Medulla oblongata (tissue), 1 donor: ENCODE results near the gene PASK.

ENCODE experiments used
- DNase-seq: peaks from one replicate; pipeline ENCODE4 v3.0.0-alpha.2; 2015; ENCODE audit errors: extremely low spot score

The PASK gene

DNA sequence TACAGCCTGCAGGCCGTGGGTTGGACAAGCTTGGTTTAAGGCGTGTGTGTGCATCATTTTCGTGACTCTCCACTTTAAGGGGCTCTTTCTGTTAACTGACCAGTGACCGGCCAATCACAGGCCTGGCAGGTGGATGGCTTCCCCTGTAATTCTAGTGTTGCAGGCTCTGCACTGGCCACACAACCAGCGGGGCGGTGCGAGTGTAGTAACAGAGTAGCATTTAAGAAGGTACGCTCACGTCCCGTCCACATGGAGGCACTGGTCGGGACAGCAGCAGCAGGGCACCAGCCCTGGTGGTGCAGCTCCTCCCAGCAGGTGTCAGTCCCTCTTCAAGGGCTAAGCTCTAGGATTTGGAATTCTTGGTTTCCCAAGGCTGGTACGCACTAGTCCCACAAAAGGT is 31.2 kb upstream of the PASK start:
- DNase-seq, result no peak

DNA sequence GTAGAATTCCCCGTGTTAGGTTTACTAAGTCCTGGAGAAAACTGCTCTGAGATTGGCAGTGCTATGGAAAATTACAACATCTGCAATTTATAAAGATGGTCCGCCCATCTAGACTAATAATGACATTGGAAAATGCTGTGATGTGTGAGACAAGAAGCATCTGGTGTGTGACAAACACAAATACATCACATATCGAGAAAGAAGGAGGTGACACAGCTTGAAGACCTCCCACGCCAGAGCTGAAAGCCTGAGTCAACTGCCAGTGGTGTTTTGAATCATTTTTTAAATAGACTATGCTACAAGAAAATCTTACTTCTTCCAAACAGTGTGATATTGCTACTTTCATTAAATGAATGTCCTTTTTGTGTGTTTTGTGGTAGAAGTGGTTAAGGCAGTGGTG is 30.6 kb upstream of the PASK start:
- no peak for DNase-seq

DNA sequence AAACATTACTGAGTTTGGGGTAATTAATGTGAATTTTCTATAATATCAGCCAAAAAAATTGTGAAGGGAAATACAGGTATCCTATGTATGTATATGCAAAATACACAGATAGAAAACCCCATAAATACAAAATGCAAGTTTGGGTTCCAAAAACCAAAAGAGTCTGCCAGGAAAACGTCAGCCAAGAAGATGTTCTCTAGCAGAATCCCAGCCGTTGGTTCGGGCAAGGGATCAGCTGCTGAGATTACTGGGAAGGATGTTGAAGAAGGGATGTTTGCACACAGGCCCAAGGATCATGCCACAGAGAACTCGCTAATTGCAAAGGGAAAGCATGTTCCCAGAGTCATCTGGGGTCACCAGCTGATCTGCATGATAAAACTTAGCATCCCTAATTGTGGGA is 29.7 kb upstream of the PASK start:
- DNase-seq, result no peak

DNA sequence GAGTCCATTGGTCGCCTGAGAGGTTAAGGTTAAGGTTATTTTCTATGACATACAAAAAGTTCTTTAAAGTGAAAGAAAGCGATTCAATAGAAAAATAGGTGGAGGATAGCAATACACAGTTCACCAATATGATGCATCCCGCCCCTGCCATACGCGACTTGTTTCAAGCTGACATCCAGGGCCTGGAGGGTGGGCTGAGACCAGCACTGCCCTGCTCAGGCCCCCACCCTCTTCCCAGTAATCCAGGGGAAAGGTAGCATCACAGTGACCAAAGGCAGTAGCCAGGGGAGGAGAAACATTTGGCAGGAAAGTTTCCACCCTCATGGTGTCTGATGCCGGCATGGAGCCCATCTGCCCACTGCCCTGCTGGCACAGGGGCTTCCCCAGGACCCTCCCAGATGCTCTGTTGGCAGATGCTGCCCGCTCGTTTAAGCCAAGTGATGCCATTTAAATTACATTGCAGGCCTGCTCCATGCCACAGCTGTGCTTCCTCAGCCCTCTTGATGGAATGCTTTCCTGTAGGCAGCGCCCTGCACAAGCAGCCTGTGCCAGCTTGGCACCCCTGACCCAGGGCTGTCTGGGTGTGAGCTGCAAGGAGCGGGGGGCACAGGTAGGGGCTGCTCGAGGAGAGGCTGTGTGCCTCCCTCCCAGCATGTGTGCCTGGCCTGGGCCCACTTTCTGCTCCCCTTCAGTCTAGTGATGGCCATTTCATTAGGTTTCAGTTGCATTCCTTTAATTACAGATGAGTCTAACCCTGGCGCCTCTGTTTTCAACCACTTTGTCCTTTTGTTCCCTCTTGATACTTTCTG is 28.5 kb upstream of the PASK start:
- no peak for DNase-seq

DNA sequence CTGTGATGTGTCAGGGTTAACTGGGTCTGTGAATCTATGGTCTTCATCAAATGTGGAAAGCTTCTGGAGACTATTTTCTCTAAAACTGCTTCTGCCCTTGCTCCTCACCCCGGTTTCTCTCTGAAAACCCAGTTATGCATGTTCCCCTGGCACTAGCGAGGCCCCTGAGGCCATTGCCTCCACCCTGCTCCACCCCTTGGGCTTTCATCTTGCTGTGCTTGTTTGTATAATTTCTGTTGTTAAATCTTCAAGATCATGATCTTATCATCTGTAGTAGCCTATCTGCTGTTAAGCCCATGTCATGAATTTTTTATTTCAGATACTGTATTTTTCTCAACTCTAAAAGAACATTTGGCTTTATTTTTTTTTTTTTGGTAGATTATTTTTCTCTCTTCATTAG is 24.3 kb upstream of the PASK start:
- DNase-seq, result no peak

DNA sequence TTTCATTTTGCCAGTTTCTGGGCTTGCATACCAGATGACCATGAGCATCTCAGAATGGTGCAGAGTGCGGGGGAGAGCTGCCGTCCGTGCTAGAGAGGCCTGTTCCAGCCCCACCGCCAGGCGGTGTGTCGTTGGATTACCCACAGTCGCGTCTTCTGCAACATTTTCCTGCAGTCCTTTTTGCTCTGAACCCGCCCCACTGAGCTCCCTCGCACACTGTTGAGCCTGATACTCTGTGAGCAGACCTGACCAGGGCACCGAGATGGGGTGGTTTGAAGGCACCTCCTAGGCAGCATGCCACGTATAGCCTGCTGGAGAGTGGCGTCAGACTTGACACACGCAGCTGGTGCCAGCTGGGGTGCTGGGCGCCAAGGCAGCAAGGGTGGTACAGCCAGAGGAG is 19.1 kb upstream of the PASK start:
- DNase-seq, result no peak

DNA sequence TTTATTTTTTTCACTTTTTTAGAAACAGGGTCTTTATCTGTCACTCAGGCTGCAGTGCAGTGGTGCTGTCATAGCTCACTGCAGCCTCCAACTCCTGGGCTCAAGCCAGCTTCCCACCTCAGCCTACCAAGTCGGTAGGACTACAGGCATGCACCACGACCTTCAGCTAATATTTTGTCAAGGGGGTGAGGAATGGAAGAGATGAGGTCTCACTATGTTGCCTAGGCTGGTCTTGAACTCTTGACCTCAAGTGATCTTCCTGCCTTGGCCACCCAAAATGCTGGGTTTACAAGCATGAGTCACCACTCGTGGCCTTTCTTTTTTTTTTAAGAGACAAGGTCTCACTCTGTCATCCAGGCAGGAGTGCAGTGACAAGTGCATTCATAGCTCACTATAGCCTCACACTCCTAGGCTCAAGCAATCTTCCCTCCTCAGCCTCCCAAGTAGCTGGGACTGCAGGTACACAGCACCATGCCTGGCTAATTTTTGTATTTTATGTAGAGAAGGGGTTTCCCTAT is 14.4 kb upstream of the PASK start:
- DNase-seq, result no peak

DNA sequence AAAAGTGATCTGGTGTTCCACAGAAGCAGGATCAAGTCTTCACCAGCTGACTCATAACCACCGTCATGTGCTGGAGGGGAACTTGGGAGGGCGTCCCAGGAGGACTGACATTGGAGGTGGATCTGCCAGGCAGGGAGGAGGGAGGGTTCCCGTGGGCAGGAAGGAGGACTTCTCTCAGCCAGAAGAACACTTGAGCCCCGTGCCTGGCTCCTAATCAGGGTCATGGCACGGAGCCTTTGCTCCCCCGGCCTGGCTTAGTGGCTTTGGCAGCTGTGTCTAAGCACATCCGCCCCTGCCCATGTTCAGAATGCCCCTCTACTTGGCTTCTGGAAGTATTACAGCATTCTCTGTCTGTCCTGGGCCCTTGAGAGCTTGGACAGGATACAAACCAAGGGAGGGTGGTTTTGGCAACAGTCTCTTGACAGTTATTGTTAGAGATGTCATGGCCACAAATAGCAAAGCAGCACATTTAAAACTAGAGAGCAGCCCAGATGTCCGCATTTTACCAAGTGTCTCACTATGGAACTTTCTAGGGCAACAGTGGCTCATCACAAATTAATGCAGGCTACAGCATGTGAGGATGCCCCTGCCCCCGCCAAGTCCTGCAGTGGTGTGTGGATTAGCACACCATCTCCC is 12.5 kb upstream of the PASK start:
- DNase-seq, result peak; percentile 74

DNA sequence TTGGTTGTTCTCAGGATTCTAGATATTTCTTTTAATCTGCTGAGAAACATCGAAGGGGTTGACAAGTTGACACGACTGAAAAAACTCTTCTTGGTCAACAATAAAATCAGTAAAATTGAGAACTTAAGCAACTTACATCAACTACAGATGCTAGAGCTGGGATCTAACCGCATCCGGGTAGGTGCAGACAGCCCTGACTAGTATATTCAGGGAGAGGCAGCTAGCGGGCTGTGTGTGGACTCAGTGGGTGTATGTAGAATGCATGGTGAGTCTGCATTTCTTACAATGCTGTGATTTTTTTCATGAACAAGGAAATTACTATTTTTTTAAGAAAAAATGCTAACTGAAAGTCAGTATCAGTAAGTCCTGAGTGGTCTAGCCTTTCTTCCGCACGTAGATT is 11.0 kb upstream of the PASK start:
- DNase-seq, result no peak

DNA sequence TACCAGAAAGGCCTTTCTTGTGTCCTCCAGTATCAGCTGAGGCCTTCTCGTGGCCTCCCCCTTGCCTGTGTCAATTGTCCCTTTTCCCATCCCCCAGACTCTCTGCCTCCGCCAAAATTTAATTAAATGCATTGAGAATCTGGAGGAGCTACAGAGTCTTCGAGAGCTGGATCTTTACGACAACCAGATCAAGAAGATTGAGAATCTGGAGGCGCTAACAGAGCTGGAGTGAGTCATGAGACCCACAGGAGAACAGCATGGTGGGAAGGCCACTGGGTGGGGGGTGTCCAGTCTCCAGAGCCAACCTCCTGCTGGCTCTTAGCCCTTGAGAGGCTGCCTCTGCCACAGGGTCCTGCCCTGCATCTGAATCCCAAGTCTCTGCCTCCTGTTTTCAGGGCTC is 9.8 kb upstream of the PASK start:
- no peak for DNase-seq

DNA sequence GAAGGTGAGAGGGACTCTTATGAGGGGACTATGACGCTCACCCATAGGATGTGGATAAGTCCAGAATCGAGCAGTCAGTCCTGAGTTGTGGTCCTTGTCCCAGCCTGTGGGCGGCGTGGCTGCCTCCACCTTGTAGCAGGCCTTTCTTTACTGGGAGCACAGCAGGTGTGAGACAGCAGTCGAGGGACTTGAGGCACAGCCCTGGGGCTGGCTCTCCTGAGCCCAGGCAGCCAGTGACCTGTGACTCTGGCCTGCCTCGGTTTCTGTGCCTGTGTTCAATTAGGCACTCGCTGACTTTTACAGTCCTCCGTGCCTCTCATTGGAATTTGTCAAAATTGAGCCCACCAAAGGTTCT is 9.3 kb upstream of the PASK start:
- no peak for DNase-seq

DNA sequence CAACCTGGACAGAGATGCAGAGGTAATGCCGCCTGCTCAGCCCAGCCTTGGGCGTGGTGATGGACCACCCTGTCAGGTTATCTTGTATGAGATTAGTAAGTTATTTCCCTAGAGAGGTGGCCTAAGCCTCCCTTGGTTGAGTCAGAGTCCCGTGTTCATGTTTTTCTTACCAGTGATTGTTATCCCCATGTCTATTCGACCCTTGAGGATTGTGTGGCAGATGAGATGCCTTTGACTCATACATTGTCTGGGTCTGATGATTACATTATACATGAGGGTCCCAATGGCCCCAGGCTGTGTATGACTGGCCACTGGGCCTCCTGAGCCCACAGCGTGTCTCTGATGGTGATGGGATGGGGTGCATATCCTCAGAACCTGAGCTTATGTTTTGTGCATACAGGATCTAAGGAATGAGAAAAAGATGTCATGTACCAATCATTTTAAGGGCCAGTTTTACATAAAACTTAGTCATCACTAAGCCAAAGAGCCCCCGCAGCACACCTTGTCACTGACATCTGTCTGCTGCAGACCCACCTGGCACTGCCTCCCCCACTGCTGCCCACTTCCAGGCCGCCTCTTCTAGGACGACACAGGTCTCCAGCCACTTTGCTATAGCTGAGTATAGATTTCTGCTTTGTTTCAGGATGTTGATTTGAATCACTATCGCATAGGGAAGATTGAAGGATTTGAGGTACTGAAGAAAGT is 8.7 kb upstream of the PASK start:
- DNase-seq, result no peak

DNA sequence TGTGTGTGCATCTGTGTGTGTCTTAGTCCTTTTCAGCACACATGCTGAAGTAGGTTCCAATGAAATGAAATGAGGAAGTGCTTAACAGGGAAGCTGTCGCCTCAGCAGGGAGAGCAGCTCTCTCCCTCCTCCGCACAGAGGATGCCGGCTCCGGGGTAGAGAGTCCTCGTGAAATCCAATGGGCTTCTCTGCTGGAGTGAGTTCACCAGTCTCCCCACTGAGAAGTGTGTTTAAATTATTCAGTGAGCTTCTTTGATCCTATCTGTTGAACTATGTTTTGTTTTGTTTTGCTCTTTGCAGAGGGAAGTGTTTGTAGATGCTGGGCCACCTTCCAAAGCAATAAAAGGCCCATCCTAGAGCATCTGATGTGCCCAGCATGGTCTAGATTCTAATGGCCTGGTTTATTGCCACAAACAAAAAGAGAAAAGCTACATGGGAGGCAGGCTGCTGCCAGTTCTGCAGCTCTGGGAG is 7.7 kb upstream of the PASK start:
- DNase-seq, result peak; percentile 18

DNA sequence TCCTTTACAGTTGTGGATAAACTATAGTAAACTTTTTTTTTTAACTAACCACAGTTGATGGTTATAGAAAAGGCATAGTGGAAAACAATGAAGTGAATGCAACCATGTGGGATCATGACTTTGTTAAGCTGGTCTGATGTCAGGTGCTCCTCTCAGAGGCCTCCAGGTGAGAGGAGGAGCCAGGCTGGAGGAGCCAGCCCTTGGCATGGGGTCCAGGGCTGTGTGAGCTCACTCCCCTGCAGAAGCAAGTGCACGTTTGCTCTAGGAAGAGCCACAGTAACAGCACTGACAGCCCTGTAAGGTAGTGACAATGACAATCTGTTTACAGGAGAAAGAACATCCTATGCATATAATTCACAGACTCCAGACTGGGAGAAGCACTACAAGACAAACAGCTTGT is 6.7 kb upstream of the PASK start:
- DNase-seq, result no peak

DNA sequence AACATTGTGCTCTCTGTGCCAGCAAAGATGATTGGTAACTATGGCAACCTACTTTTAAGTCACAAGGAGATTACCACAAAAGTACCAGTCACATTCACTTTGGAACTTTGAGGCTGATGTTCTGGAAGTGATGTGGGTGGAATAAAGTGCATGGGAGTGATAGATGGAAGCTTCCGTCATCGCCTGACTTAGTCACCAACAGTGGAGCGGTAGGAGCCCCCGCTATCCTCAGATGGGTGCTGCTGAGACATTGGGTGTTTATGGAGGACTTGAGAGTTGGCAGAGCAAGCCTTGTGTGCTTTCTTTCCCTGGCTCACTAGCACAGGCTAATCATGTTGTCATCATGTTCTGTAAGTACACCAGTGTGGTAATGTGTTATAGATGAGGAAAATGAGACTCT is 5.6 kb upstream of the PASK start:
- DNase-seq, result no peak

DNA sequence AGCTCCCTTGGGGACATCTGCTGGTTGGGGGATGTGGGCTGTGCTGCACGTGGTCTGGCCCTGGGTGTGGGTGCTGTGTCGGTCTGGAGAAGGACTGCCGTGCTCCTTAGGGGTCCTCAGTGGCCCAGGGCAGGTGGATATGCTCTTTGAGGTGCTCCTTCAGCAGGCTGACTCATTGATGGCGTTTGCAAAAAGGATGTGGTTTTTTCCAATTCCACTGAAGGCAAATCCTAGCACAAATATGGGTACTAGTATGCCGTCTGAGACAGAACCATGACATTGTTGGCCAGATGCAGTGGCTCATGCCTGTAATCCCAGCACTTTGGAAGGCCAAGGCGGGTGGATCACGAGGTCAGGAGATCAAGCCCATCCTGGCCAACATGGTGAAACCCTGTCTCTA is 4.3 kb upstream of the PASK start:
- DNase-seq, result no peak

DNA sequence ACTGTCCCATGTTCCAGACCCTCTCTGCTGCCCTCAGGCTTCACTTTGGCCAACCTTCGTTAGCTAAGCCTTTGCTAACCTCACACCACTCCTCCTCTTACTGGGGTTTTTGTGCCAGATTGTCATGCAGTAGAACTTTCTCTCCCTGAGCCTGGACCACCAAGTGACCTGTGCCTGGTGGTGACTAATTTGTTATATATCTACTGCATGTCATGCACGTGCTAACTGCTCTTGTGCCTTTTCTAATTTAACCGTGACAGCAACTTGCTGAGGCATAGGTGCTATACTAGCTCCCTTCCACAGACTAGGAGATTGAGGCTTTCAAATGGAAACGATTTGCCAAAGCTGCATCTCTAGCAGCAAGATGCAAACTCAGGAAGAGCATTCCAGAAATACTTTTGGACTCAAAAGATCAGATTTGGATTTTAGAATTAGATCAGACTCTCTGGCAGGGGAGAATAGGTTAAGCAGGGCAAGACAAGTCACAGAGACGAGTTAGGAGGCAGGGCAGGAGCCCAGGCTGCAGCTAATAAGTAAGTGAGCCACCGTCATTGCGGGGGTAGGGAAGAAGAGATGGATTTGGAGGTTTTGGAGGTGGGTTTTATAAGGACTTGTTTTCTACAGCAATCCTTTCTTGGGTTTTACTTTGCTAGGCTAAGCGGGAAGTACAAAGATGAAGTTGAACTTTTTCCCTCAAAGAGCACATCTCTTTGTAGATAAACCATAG is 2.8 kb upstream of the PASK start:
- no peak for DNase-seq

DNA sequence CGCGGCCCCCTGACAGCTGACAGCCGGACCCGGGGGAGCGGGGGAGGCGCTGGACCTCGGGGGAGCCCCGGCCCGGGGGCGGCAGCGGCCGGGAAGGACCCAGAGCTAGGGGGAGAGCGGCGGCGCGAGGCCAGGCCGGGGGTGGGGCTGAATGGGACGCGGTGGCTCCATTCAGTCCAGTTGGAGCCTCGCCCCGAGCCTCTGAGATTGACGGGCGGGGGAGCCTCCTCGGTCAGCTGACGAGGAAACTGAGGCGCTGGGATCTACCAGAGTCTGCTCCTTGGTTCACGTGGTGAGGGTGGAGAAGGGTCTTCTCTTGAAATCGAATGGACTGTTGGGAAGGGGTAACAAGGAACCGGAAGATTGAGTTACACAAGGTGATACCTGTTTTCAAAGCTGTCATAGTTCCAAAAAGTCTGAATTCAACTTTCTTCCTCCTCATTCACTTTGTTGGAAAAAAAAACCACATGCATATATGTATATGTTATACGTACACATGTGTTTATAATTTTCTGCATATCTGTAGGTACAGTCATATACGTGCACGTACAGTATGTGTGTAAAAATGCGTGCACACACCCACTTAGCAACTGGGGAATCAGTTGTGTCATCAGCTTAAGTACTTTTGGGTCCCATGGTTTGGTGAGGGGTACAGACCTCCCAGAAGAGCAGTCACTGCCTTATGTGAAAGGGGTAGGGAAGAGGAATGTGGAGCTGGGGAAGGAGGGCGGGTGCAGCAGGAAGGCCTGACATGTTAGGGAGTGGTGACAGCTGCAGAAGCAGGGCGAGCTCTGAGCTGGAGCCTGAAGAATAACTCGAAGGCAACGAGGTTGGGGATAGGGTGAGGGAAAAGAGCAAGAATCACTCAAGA is 1.6 kb upstream of the PASK start:
- peak; percentile 44 for DNase-seq

DNA sequence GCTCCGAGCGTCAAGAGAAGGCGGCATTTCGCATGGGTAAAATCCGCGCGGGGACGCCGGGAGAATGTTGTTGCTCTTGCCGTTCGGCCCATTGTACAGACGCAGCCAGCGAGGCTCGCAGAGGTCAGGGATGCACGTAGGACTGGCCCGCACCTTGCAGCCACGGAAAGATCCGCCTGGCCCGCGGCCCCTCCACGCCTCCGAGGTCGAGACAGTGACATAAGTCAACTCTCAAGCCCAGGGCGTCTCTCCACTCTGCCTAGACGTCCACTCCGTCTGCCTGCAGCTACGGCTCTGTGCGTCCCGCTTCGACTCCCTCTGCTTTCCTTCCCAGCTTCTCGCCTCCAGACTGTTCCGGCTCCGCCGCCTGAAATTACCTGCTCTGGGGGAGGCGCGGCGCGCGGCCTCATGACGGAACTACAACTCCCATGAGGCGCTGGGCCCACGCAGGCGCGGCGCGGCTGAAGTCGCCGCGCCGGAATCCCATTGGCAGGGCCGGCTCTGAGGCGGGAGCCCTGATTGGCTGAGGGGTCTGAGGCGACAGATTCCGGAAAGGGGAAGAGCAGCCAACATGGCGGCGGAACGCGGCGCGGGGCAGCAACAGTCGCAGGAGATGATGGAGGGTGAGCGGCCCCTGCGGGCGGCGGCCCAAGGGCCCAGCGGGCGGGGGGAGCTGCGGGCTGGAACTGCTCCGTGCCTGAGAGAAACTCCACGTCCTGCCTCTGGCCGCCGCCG is 820 bp upstream of the PASK start, which contains the start of gene PPP1R7:
Gene PPP1R7 (plus strand): TSS at position 543 of the 735 bp plus-strand sequence. CDS start 29 bp downstream, at position 572.
- DNase-seq, result peak; percentile 97

DNA sequence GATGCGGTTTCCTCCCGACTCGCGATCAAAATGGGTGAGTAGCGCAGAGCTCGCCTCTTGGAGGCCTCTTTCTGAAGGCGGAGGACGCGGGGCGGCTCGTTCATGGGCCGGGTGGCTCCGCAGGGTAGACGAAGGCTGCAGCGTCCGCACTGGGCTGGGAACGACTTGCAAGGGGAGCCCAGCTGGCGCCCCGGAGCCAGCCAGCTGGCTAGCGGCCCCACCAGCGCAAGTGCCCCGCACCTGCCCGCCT is 328 bp upstream of the PASK start:
- no peak for DNase-seq

DNA sequence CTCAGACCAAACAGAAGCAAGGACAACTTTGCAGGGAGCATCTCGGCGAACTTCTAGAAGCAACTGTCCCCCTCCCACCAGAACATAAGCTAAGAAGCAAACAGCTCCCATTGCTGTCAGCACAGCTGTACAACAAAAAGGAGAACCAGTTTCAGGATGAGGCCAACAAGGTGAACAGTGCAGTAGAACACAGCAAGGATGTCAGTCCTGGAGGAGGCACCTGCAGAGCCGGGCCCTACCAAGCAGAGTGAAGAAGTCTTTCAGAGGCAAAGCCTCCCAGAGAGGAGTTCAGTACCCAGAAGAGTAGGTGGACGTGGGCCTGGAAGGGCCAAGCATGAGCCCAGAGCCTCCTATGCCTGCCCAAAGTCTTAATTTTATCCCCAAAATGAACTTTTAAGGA is 1.0 kb downstream of the PASK start:
- no peak for DNase-seq
